CD4-positive, alpha-beta T cell treated with Interleukin-2 at 100 ng/mL for 4 hours (primary cell): ENCODE results near the gene RGMA.
"Not testable (repeated sequence)": the region's sequence is repeated elsewhere in the genome, so short reads cannot be mapped to it uniquely, and the experiment has no call there.

ENCODE experiments used
- DNase-seq: peaks from one replicate; pipeline ENCODE4 v3.0.0-alpha.2; 2020; ENCODE audit warnings: low spot score

RGMA gene

GRCh38 chr15:93034512-93034911 lies 54.5 kb downstream of the RGMA start:
- DNase-seq = no peak

- DNase-seq = no peak
Measured at GRCh38 chr15:93033434-93034045, 55.5 kb downstream of the RGMA start.

- not testable (repeated sequence) for DNase-seq
Measured at GRCh38 chr15:93032515-93033206, 56.4 kb downstream of the RGMA start.

GRCh38 chr15:93031557-93032384 lies 57.2 kb downstream of the RGMA start:
- DNase-seq = not testable (repeated sequence)

- no peak for DNase-seq
Measured at GRCh38 chr15:93031103-93031464, 57.9 kb downstream of the RGMA start.

GRCh38 chr15:93030430-93031102 lies 58.4 kb downstream of the RGMA start:
- peak; percentile 66 for DNase-seq

- no peak for DNase-seq
Measured at GRCh38 chr15:93029836-93030429, 59.1 kb downstream of the RGMA start.

GRCh38 chr15:93029214-93029835 lies 59.7 kb downstream of the RGMA start:
- DNase-seq = no peak

GRCh38 chr15:93028632-93029213 lies 60.3 kb downstream of the RGMA start:
- DNase-seq = peak; percentile 8

- no peak for DNase-seq
Measured at GRCh38 chr15:93028111-93028631, 60.8 kb downstream of the RGMA start.

- no peak for DNase-seq
Measured at GRCh38 chr15:93027413-93027812, 61.6 kb downstream of the RGMA start.

GRCh38 chr15:93026380-93026817 lies 62.6 kb downstream of the RGMA start:
- no peak for DNase-seq

GRCh38 chr15:93025625-93025982 lies 63.4 kb downstream of the RGMA start:
- no peak for DNase-seq

GRCh38 chr15:93024716-93025624 lies 64.0 kb downstream of the RGMA start:
- no peak for DNase-seq

GRCh38 chr15:93024293-93024692 lies 64.7 kb downstream of the RGMA start:
- no peak for DNase-seq

- no peak for DNase-seq
Measured at GRCh38 chr15:93020976-93021772, 67.8 kb downstream of the RGMA start.

- no peak for DNase-seq
Measured at GRCh38 chr15:93019971-93020370, 69.0 kb downstream of the RGMA start.

- DNase-seq = no peak
Measured at GRCh38 chr15:93019090-93019489, 69.9 kb downstream of the RGMA start.

- no peak for DNase-seq
Measured at GRCh38 chr15:93018574-93018973, 70.4 kb downstream of the RGMA start.
